GM12878 (cell line): ENCODE results near the gene ADAMTS4. TPM values are rescaled to one million over a fixed set of nuclear protein-coding genes. Genes with fewer than 3 reads are reported as not detected.

ENCODE experiments used
- BMI1 ChIP-seq: fragments of 450-650 bp; IDR thresholded peaks from 2 replicates; pipeline ENCODE4 v1.6.1; 2016; ENCODE audit warnings: mild to moderate bottlenecking, moderate library complexity, borderline replicate concordance
- CEBPB ChIP-seq, 2 experiments: fragments of 150-350 bp in 1 of 2; IDR thresholded peaks; 2 replicates each; pipeline ENCODE4 v1.6.1; 2012 to 2014; ENCODE audit warnings: low read depth in 2 of 2, low read length in 2 of 2, borderline replicate concordance in 1 of 2, inconsistent platforms in 1 of 2
- CREB1 ChIP-seq: IDR thresholded peaks from 2 replicates; pipeline ENCODE4 v1.6.1; 2012; ENCODE audit warnings: low read depth, mild to moderate bottlenecking, inconsistent platforms
- MYB ChIP-seq: fragments of 150-350 bp; IDR thresholded peaks from 2 replicates; pipeline ENCODE4 v1.6.1; 2014; ENCODE audit warnings: mild to moderate bottlenecking, low read depth, low read length, borderline replicate concordance
- NFXL1 ChIP-seq: fragments of 450-650 bp; IDR thresholded peaks from 2 replicates; pipeline ENCODE4 v1.6.1; 2017; ENCODE audit warnings: antibody characterized with exemption, mild to moderate bottlenecking, borderline replicate concordance
- PAX5 ChIP-seq: IDR thresholded peaks from 2 replicates; pipeline ENCODE4 v1.6.1; 2011; ENCODE audit warnings: low read depth, low read length, borderline replicate concordance
- PAX8 ChIP-seq: fragments of 450-650 bp; IDR thresholded peaks from 2 replicates; pipeline ENCODE4 v1.6.1; 2017; ENCODE audit warnings: mild to moderate bottlenecking, moderate library complexity
- RCOR1 ChIP-seq: conservative IDR thresholded peaks from 2 replicates; pipeline ENCODE4 v1.6.1; 2012; ENCODE audit warnings: low read depth, low read length, improper control_type of control experiment
- RUNX3 ChIP-seq: IDR thresholded peaks from 2 replicates; pipeline ENCODE4 v1.6.1; 2012; ENCODE audit warnings: low read length, inconsistent platforms
- SMAD1 ChIP-seq: fragments of 450-650 bp; IDR thresholded peaks from 2 replicates; pipeline ENCODE4 v1.6.1; 2018; ENCODE audit warnings: mild to moderate bottlenecking, low read depth; ENCODE audit not compliant: partially characterized antibody
- TAF1 ChIP-seq: IDR thresholded peaks from 2 replicates; pipeline ENCODE4 v1.6.1; 2011; ENCODE audit warnings: mild to moderate bottlenecking, low read depth, low read length, borderline replicate concordance
- TARDBP ChIP-seq: IDR thresholded peaks from 2 replicates; pipeline ENCODE4 v1.6.1; 2016; ENCODE audit warnings: borderline replicate concordance
- TBL1XR1 ChIP-seq: IDR thresholded peaks from 2 replicates; pipeline ENCODE4 v1.6.1; 2012; ENCODE audit warnings: low read depth, low read length, improper control_type of control experiment
- ZNF207 ChIP-seq: fragments of 450-650 bp; IDR thresholded peaks from 2 replicates; pipeline ENCODE4 v1.6.1; 2014; ENCODE audit warnings: antibody characterized with exemption, mild to moderate bottlenecking, borderline replicate concordance
- polyA plus RNA-seq, 11 experiments: library from polyadenylated mRNA; depleted of rRNA in 4 of 11; unstranded in 6 of 11; stranded (reverse) in 5 of 11; fragments of >200 nt; fragmentation: Nextera tagmentation in 4 of 11; fragmentation: Illumina TruSeq in 1 of 11; extraction: Ambion mirVana in 4 of 11; extraction: Trizol in 1 of 11; gene quantifications; 1 replicate in 1 of 11; 2 replicates in 10 of 11; pipeline versions ENCODE4 v1.2.1 to v1.2.3, GENCODE V29; 2011 to 2016; ENCODE audit warnings: inconsistent platforms in 2 of 11, missing spikeins in 2 of 11, low read depth in 1 of 11
- total RNA-seq, 4 experiments: library from RNA; depleted of rRNA in 3 of 4; stranded (reverse); fragments of >200 nt in 3 of 4; fragmentation: Illumina TruSeq in 1 of 4; extraction: Trizol in 1 of 4; gene quantifications; 2 replicates each; pipeline versions ENCODE4 v1.2.1 to v1.2.3, GENCODE V29; 2013 to 2021
- TF ChIP-seq, protein P1 (sequence below): fragments of 450-650 bp; IDR thresholded peaks from 2 replicates; pipeline ENCODE4 v1.6.1; 2017; ENCODE audit warnings: mild to moderate bottlenecking, low read depth, inconsistent platforms; ENCODE audit not compliant: poor library complexity, severe bottlenecking
- TF ChIP-seq, protein P2 (sequence below): fragments of 450-650 bp; formaldehyde crosslinking; IDR thresholded peaks from 2 replicates; pipeline ENCODE4 v1.4.0; 2020; ENCODE audit warnings: mild to moderate bottlenecking, moderate library complexity
- TF ChIP-seq, protein P3 (sequence below): fragments of 450-650 bp; IDR thresholded peaks from 2 replicates; pipeline ENCODE4 v1.6.1; 2016; ENCODE audit warnings: mild to moderate bottlenecking, moderate library complexity, borderline replicate concordance
- TF ChIP-seq, protein P4 (sequence below): IDR thresholded peaks from 2 replicates; pipeline ENCODE4 v1.6.1; 2012; ENCODE audit warnings: low read length, inconsistent platforms

Gene ADAMTS4
- total and polyA plus RNA-seq, 10 of the 15 experiments (the other 5 are each of a cell fraction or from before 2014, with no cell fraction given) = 0.01 to 0.13 (median 0.05) TPM; not detected in 2

GRCh38 chr1:161201836-161202712 lies 3.2 kb upstream of the ADAMTS4 start, which contains the start of gene NDUFS2 (continued):
- TF ChIP-seq, protein P1, sequence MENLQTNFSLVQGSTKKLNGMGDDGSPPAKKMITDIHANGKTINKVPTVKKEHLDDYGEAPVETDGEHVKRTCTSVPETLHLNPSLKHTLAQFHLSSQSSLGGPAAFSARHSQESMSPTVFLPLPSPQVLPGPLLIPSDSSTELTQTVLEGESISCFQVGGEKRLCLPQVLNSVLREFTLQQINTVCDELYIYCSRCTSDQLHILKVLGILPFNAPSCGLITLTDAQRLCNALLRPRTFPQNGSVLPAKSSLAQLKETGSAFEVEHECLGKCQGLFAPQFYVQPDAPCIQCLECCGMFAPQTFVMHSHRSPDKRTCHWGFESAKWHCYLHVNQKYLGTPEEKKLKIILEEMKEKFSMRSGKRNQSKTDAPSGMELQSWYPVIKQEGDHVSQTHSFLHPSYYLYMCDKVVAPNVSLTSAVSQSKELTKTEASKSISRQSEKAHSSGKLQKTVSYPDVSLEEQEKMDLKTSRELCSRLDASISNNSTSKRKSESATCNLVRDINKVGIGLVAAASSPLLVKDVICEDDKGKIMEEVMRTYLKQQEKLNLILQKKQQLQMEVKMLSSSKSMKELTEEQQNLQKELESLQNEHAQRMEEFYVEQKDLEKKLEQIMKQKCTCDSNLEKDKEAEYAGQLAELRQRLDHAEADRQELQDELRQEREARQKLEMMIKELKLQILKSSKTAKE = no peak
- TF ChIP-seq MYB (0 out of 2 replicates have a peak, but pooled peaks have one; percentile 26), PAX5 (no peak), CREB1 (peak; percentile 96), TBL1XR1 (no peak; the same call in 1 of the 2 replicates), NFXL1 (no peak), ZNF207 (0 out of 2 replicates have a peak, but pooled peaks have one; percentile 61), PAX8 (no peak), BMI1 (no peak), RUNX3 (peak; percentile 58), CEBPB (IDR thresholded peaks at IDR 0.05; ENCODE audit: borderline replicate concordance in 1 of 2, low read depth in 2 of 2, low read length in 2 of 2) (no peak), TARDBP (peak; percentile 88), RCOR1 (0 out of 2 replicates have a peak, but pooled peaks have one; percentile 55), TAF1 (peak; percentile 98), SMAD1 (no peak)
- TF ChIP-seq, protein P2, sequence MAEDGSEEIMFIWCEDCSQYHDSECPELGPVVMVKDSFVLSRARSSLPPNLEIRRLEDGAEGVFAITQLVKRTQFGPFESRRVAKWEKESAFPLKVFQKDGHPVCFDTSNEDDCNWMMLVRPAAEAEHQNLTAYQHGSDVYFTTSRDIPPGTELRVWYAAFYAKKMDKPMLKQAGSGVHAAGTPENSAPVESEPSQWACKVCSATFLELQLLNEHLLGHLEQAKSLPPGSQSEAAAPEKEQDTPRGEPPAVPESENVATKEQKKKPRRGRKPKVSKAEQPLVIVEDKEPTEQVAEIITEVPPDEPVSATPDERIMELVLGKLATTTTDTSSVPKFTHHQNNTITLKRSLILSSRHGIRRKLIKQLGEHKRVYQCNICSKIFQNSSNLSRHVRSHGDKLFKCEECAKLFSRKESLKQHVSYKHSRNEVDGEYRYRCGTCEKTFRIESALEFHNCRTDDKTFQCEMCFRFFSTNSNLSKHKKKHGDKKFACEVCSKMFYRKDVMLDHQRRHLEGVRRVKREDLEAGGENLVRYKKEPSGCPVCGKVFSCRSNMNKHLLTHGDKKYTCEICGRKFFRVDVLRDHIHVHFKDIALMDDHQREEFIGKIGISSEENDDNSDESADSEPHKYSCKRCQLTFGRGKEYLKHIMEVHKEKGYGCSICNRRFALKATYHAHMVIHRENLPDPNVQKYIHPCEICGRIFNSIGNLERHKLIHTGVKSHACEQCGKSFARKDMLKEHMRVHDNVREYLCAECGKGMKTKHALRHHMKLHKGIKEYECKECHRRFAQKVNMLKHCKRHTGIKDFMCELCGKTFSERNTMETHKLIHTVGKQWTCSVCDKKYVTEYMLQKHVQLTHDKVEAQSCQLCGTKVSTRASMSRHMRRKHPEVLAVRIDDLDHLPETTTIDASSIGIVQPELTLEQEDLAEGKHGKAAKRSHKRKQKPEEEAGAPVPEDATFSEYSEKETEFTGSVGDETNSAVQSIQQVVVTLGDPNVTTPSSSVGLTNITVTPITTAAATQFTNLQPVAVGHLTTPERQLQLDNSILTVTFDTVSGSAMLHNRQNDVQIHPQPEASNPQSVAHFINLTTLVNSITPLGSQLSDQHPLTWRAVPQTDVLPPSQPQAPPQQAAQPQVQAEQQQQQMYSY = no peak
- TF ChIP-seq, protein P3, sequence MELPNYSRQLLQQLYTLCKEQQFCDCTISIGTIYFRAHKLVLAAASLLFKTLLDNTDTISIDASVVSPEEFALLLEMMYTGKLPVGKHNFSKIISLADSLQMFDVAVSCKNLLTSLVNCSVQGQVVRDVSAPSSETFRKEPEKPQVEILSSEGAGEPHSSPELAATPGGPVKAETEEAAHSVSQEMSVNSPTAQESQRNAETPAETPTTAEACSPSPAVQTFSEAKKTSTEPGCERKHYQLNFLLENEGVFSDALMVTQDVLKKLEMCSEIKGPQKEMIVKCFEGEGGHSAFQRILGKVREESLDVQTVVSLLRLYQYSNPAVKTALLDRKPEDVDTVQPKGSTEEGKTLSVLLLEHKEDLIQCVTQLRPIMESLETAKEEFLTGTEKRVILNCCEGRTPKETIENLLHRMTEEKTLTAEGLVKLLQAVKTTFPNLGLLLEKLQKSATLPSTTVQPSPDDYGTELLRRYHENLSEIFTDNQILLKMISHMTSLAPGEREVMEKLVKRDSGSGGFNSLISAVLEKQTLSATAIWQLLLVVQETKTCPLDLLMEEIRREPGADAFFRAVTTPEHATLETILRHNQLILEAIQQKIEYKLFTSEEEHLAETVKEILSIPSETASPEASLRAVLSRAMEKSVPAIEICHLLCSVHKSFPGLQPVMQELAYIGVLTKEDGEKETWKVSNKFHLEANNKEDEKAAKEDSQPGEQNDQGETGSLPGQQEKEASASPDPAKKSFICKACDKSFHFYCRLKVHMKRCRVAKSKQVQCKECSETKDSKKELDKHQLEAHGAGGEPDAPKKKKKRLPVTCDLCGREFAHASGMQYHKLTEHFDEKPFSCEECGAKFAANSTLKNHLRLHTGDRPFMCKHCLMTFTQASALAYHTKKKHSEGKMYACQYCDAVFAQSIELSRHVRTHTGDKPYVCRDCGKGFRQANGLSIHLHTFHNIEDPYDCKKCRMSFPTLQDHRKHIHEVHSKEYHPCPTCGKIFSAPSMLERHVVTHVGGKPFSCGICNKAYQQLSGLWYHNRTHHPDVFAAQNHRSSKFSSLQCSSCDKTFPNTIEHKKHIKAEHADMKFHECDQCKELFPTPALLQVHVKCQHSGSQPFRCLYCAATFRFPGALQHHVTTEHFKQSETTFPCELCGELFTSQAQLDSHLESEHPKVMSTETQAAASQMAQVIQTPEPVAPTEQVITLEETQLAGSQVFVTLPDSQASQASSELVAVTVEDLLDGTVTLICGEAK = peak; percentile 93
- TF ChIP-seq, protein P4, sequence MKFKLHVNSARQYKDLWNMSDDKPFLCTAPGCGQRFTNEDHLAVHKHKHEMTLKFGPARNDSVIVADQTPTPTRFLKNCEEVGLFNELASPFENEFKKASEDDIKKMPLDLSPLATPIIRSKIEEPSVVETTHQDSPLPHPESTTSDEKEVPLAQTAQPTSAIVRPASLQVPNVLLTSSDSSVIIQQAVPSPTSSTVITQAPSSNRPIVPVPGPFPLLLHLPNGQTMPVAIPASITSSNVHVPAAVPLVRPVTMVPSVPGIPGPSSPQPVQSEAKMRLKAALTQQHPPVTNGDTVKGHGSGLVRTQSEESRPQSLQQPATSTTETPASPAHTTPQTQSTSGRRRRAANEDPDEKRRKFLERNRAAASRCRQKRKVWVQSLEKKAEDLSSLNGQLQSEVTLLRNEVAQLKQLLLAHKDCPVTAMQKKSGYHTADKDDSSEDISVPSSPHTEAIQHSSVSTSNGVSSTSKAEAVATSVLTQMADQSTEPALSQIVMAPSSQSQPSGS = no peak
